ENCODE results near the gene CCDC85A. TPM values are rescaled to one million over a fixed set of nuclear protein-coding genes. Genes with fewer than 3 reads are reported as not detected.

CCDC85A gene
- total RNA-seq, 1 experiment from 2014 or later, result not detected

- POLR2A ChIA-PET, result no interaction called here
- no peaks in the 10 kb centered on the region for H3K4me1 Mint-ChIP-seq (ENCODE audit: low read depth, unreplicated experiment)
- BruUV-seq (replicated peaks), result no TSS peak
- H3K4me3 Mint-ChIP-seq (ENCODE audit: unreplicated experiment), result no peak overlapping the region
- H3K27ac Mint-ChIP-seq (ENCODE audit: unreplicated experiment), result no peak overlapping the region
- H3K27me3 Mint-ChIP-seq (ENCODE audit: insufficient read depth, unreplicated experiment), result peaks cover 3% of the 10 kb centered on the region
- H3K4me3 ChIP-seq (ENCODE audit: low read depth, low read length), result no peak overlapping the region
- H3K27me3 ChIP-seq (replicated peaks; ENCODE audit: control insufficient read depth, insufficient read depth, low read length), result no peaks in the 10 kb centered on the region
- no peaks in the 10 kb centered on the region for H3K9me3 Mint-ChIP-seq (ENCODE audit: unreplicated experiment)
- TF ChIP-seq CTCF (IDR thresholded peaks at IDR 0.05; ENCODE audit: insufficient read depth in 1 of 2, low read depth in 1 of 2, low read length in 1 of 2, severe bottlenecking in 1 of 2, unreplicated experiment in 1 of 2), result no peak
- intact Hi-C loops (cut with micrococcal nuclease; ENCODE audit: unreplicated experiment), result no loop called here
- no peaks in the 10 kb centered on the region for H3K4me1 ChIP-seq
- no peaks in the 10 kb centered on the region for H3K9me3 ChIP-seq
- H3K36me3 ChIP-seq (ENCODE audit: control insufficient read depth, insufficient read depth, low read length), result no peaks in the 10 kb centered on the region
- DNase-seq, result no peak
- CTCF ChIA-PET, result no interaction called here
- H3K36me3 Mint-ChIP-seq (ENCODE audit: insufficient read depth, unreplicated experiment), result no peaks in the 10 kb centered on the region
These were observed 115.4 kb downstream of the CCDC85A start for GRCh38 chr2:56299171-56299691.

- Mint-ChIP-seq H3K4me3 (ENCODE audit: unreplicated experiment) (no peak overlapping the region), H3K27me3 (ENCODE audit: insufficient read depth, unreplicated experiment) (peaks cover 2% of the 10 kb centered on the region), H3K4me1 (ENCODE audit: low read depth, unreplicated experiment) (no peaks in the 10 kb centered on the region), H3K27ac (ENCODE audit: unreplicated experiment) (no peak overlapping the region), H3K9me3 (ENCODE audit: unreplicated experiment) (no peaks in the 10 kb centered on the region), H3K36me3 (ENCODE audit: insufficient read depth, unreplicated experiment) (no peaks in the 10 kb centered on the region)
- no TSS peak for BruUV-seq (replicated peaks)
- Histone ChIP-seq H3K9me3 (no peaks in the 10 kb centered on the region), H3K27me3 (replicated peaks; ENCODE audit: control insufficient read depth, insufficient read depth, low read length) (no peaks in the 10 kb centered on the region), H3K4me1 (no peaks in the 10 kb centered on the region), H3K36me3 (ENCODE audit: control insufficient read depth, insufficient read depth, low read length) (no peaks in the 10 kb centered on the region), H3K4me3 (ENCODE audit: low read depth, low read length) (no peak overlapping the region)
- POLR2A ChIA-PET, result no interaction called here
- DNase-seq, result no peak
- CTCF ChIA-PET, result no interaction called here
- intact Hi-C loops (cut with micrococcal nuclease; ENCODE audit: unreplicated experiment), result no loop called here
- no peak for TF ChIP-seq CTCF (IDR thresholded peaks at IDR 0.05; ENCODE audit: insufficient read depth in 1 of 2, low read depth in 1 of 2, low read length in 1 of 2, severe bottlenecking in 1 of 2, unreplicated experiment in 1 of 2)
These were observed 125.9 kb downstream of the CCDC85A start for GRCh38 chr2:56309626-56310170.

GRCh38 chr2:56313500-56313921, 129.7 kb downstream of the CCDC85A start:
- Mint-ChIP-seq H3K4me3 (ENCODE audit: unreplicated experiment) (no peak overlapping the region), H3K27ac (ENCODE audit: unreplicated experiment) (no peak overlapping the region), H3K9me3 (ENCODE audit: unreplicated experiment) (no peaks in the 10 kb centered on the region), H3K4me1 (ENCODE audit: low read depth, unreplicated experiment) (no peaks in the 10 kb centered on the region), H3K36me3 (ENCODE audit: insufficient read depth, unreplicated experiment) (no peaks in the 10 kb centered on the region), H3K27me3 (ENCODE audit: insufficient read depth, unreplicated experiment) (peaks cover 5% of the 10 kb centered on the region)
- peak; percentile 35 to 43 for DNase-seq
- BruUV-seq (replicated peaks), result no TSS peak
- Histone ChIP-seq H3K36me3 (ENCODE audit: control insufficient read depth, insufficient read depth, low read length) (no peaks in the 10 kb centered on the region), H3K4me1 (no peaks in the 10 kb centered on the region), H3K27me3 (replicated peaks; ENCODE audit: control insufficient read depth, insufficient read depth, low read length) (no peaks in the 10 kb centered on the region), H3K4me3 (ENCODE audit: low read depth, low read length) (no peak overlapping the region), H3K9me3 (no peaks in the 10 kb centered on the region)
- TF ChIP-seq CTCF (IDR thresholded peaks at IDR 0.05; ENCODE audit: insufficient read depth in 1 of 2, low read depth in 1 of 2, low read length in 1 of 2, severe bottlenecking in 1 of 2, unreplicated experiment in 1 of 2), result no peak
- intact Hi-C loops (cut with micrococcal nuclease; ENCODE audit: unreplicated experiment), result no loop called here
- POLR2A ChIA-PET, result no interaction called here
- CTCF ChIA-PET, result no interaction called here
